K562 (cell line): ENCODE results near the gene ANKS3. TPM values are rescaled to one million over a fixed set of nuclear protein-coding genes. Genes with fewer than 3 reads are reported as not detected.

Source experiments
- ATAC-seq: fragments of 200-7000 bp; cut with Tn5 transposase; 3 replicates; pipeline ENCODE4 v1.9.1; 2020; ENCODE audit warnings: moderate library complexity
- BruUV-seq: library from RNA; stranded (reverse); fragments of 400-500 nt; replicated peaks from 2 replicates; lab custom pipeline; 2021; lab: Mats Ljungman, UMichigan
- CTCF ChIA-PET: fragments of 300-600 bp; formaldehyde crosslinking; extraction: SDS; loops from one replicate; lab custom pipeline; 2021; ENCODE audit warnings: low intra/inter-chr PET ratio; lab: Yijun Ruan, JAX
- POLR2A ChIA-PET: fragments of 300-600, 350-650 bp; sonication (Branson Sonifier 250); formaldehyde crosslinking; extraction: SDS; loops from one replicate; lab custom pipeline; 2021; ENCODE audit warnings: antibody characterized with exemption, inconsistent platforms; lab: Yijun Ruan, JAX
- DNase-seq, 4 experiments: peaks; one replicate each; pipeline versions ENCODE4 v3.0.0 to v3.0.0-alpha.2; 2011 to 2018; ENCODE audit warnings: low spot score in 3 of 4, mixed read lengths in 3 of 4; ENCODE audit errors: extremely low read depth in 1 of 4
- FAIRE-seq: peaks from 2 replicates; lab custom pipeline; 2011; peaks lifted over from hg19 to GRCh38; lab: Jason Lieb, UNC
- H2AFZ ChIP-seq: 2 replicates; pipeline ENCODE4 v1.6.0; 2011; ENCODE audit warnings: low read depth, low read length, control low read depth, inconsistent platforms
- H3K27ac ChIP-seq: fragments of 200-600 bp; 3 replicates; pipeline ENCODE4 v1.8.0; 2011; ENCODE audit warnings: low read depth, mild to moderate bottlenecking, control low read depth, inconsistent platforms, low read length, moderate library complexity, mixed read lengths; ENCODE audit errors: extremely low read depth
- H3K27me3 ChIP-seq, 2 experiments: fragments of 300-600 bp in 1 of 2; 2 replicates in 1 of 2; 3 replicates in 1 of 2; pipeline versions ENCODE4 v1.6.0 to v1.8.0; 2011; ENCODE audit warnings: inconsistent platforms in 2 of 2, low read length in 2 of 2, mild to moderate bottlenecking in 1 of 2, mixed read lengths in 1 of 2, moderate library complexity in 1 of 2; ENCODE audit not compliant: control insufficient read depth in 2 of 2, insufficient read depth in 2 of 2
- H3K36me3 ChIP-seq: fragments of 300-600 bp; 3 replicates; pipeline ENCODE4 v1.8.0; 2011; ENCODE audit warnings: mild to moderate bottlenecking, low read length, inconsistent platforms; ENCODE audit not compliant: control insufficient read depth, insufficient read depth
- H3K4me1 ChIP-seq, 2 experiments: fragments of 200-600 bp in 1 of 2; replicated peaks in 1 of 2; 2 replicates in 1 of 2; 3 replicates in 1 of 2; pipeline versions ENCODE4 v1.5.1 to v1.8.0; 2011; ENCODE audit warnings: inconsistent platforms in 2 of 2, low read length in 2 of 2, mild to moderate bottlenecking in 1 of 2, mixed read lengths in 1 of 2, moderate library complexity in 1 of 2; ENCODE audit not compliant: control insufficient read depth in 2 of 2, insufficient read depth in 2 of 2
- H3K4me2 ChIP-seq: 2 replicates; pipeline ENCODE4 v1.6.1; 2011; ENCODE audit warnings: low read length, control low read depth, inconsistent platforms, mixed read lengths; ENCODE audit not compliant: insufficient read depth
- H3K4me3 ChIP-seq: fragments of 200-600 bp; sonication (generic), shearing (Covaris generic); 2 replicates; pipeline ENCODE4 v1.5.1; 2016; ENCODE audit warnings: control low read depth, inconsistent platforms
- H3K79me2 ChIP-seq: fragments of 200-600 bp; 3 replicates; pipeline ENCODE4 v1.8.0; 2011; ENCODE audit warnings: low read length, inconsistent platforms; ENCODE audit not compliant: control insufficient read depth, insufficient read depth
- H3K9ac ChIP-seq, 2 experiments: 2 replicates each; pipeline versions ENCODE4 v1.6.0 to v1.6.1; 2011; ENCODE audit warnings: low read depth in 2 of 2, low read length in 2 of 2, control low read depth in 1 of 2, inconsistent platforms in 1 of 2, mild to moderate bottlenecking in 1 of 2, mixed read lengths in 1 of 2; ENCODE audit not compliant: insufficient read depth in 1 of 2
- H3K9me1 ChIP-seq: one replicate; pipeline ENCODE4 v1.6.0; 2011; ENCODE audit warnings: inconsistent platforms, mild to moderate bottlenecking, low read length, moderate library complexity; ENCODE audit not compliant: control insufficient read depth, insufficient read depth
- H3K9me3 ChIP-seq: replicated peaks from 2 replicates; pipeline ENCODE4 v1.5.1; 2011; ENCODE audit warnings: low read depth, low read length, inconsistent platforms; ENCODE audit not compliant: control insufficient read depth, insufficient read depth
- H4K20me1 ChIP-seq: replicated peaks from 2 replicates; pipeline ENCODE4 v1.6.1; 2011; ENCODE audit warnings: low read length, inconsistent platforms, mixed read lengths; ENCODE audit not compliant: control insufficient read depth, insufficient read depth
- EGR1 ChIP-seq: fragments of 450-650 bp; conservative IDR thresholded peaks from 2 replicates; pipeline ENCODE4 v1.6.1; 2017; ENCODE audit warnings: mild to moderate bottlenecking
- POLR2A ChIP-seq: fragments of 450-650 bp; conservative IDR thresholded peaks from 2 replicates; pipeline ENCODE4 v1.6.1; 2016
- RHOXF2B ChIP-seq: fragments of 250-450 bp; sonication (Bioruptor Pico); conservative IDR thresholded peaks from 2 replicates; pipeline ENCODE4 v1.5.1; 2021
- ZNF717 ChIP-seq: fragments of 250-450 bp; sonication (Bioruptor Pico); IDR thresholded peaks from 2 replicates; pipeline ENCODE4 v1.5.0; 2021
- WGBS: fragments of 100-300 bp; shearing (Covaris generic); methylation state at CpG from one replicate; pipeline ENCODE4 v1.1.6; 2016; ENCODE audit warnings: low coverage, mixed read lengths; ENCODE audit not compliant: insufficient coverage; ENCODE audit errors: missing lambda C conversion rate; 5-methylcytosine and 5-hydroxymethylcytosine counted together
- in situ Hi-C: fragments of 300-500 bp; cut with MboI; formaldehyde crosslinking; loops from 4 replicates; pipeline ENCODE4 v1.15.0; 2018; ENCODE audit warnings: inconsistent platforms, mixed read lengths
- intact Hi-C: fragments of 100-400 bp; cut with micrococcal nuclease; formaldehyde crosslinking; loops from 2 replicates; pipeline ENCODE4 v1.14.2; 2022
- polyA plus RNA-seq, 8 experiments: library from polyadenylated mRNA; depleted of rRNA in 4 of 8; stranded (reverse) in 5 of 8; unstranded in 3 of 8; fragments of >200 nt; fragmentation: Nextera tagmentation in 2 of 8; fragmentation: Illumina TruSeq in 1 of 8; extraction: Ambion mirVana in 2 of 8; extraction: Trizol in 1 of 8; gene quantifications; 2 replicates each; pipeline versions ENCODE4 v1.2.1 to v1.2.3, GENCODE V29; 2011 to 2014; ENCODE audit warnings: inconsistent platforms in 1 of 8, missing spikeins in 1 of 8
- total RNA-seq, 7 experiments: library from RNA; depleted of rRNA in 6 of 7; stranded (reverse); fragments of >200 nt in 6 of 7; fragmentation: Illumina TruSeq in 2 of 7; extraction: Trizol in 2 of 7; gene quantifications; 2 replicates each; pipeline versions ENCODE4 v1.2.1 to v1.2.3, GENCODE V29; 2011 to 2021; ENCODE audit warnings: low replicate concordance in 1 of 7

The ANKS3 gene
- total and polyA plus RNA-seq, 9 of the 15 experiments (the other 6 are each of a cell fraction or from before 2014, with no cell fraction given): 0.43 to 25.7 (median 14.8) TPM

DNA sequence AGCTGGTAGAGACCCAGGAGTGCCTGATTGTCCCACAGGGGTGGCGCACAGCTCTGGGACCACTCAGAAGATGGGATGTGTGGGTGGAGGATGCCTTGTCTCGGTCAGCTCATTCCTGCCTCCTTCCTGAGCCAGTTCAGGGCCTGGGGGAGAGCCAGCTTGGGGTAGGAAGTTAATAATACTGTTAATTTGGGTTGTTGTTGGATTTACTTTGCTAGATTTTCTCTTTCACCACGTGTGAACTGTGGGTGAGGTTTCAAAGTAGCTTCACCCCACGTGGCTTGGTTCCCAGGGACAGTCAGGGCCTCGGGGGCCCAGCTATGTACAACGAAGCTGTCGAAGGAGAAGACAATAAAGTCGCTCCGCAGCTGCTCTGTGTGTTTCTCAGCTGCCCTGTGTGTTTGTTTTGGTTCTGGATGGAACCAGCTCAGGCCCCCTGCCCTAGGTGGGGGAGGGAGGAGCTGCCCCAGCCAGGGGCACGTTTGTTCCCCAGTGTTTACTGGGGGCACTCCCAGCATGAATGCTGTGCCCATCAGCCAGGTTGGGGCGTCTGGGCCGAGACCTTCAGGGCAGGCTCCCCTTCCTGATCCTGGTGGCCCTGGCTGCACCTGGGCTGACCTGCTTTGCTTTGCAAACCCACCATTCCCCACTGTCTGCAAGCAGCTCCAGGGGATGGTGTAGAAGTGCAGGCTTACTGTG is 38.4 kb downstream of the ANKS3 start:
- ChIA-PET POLR2A (interaction anchor here (0.5 to 1.7 kb wide), 11 partner anchors 9 to 260 kb away, joined by 3 to 11 read pairs (median 3); no protein-coding TSS in a partner anchor), CTCF (no interaction called here)
- no peak for ATAC-seq
- TF ChIP-seq POLR2A (0 out of 2 replicates have a peak, but pooled peaks have one; percentile 13), ZNF717 (no peak), EGR1 (0 out of 2 replicates have a peak, but pooled peaks have one; percentile 7), RHOXF2B (CRISPR knock-in tag) (no peak)
- in situ Hi-C loops (no loop called here), intact Hi-C loops (no loop called here)
- Histone ChIP-seq H3K79me2 (peaks cover 12% of the 10 kb centered on the region), H3K36me3 (peaks cover 59% of the 10 kb centered on the region; the same call in 2 of the 3 replicates), H2AFZ (no peak overlapping the region), H3K4me1 (peaks cover 0 to 72% of the 10 kb centered on the region in 2 experiments; a peak in 3 of 5 replicates), H3K9me1 (peaks cover 3% of the 10 kb centered on the region), H4K20me1 (peaks cover 8% of the 10 kb centered on the region; the same call in 1 of the 2 replicates), H3K9me3 (no peaks in the 10 kb centered on the region), H3K4me3 (no peak overlapping the region), H3K9ac (peak overlapping the region in 1 of 2 experiments; percentile 33; a peak in 1 of 4 replicates), H3K27ac (no peak overlapping the region), H3K27me3 (no peaks in the 10 kb centered on the region), H3K4me2 (no peak overlapping the region)
- DNase-seq: no peak
- TSS peak; percentile 39 for BruUV-seq
- FAIRE-seq: no peak
- 67% methylated on average over 12 of the region's 12 CpGs for WGBS
